Measurements from ENCODE around the gene HLX.
A peak's percentile ranks its signal among the peaks of the same experiment; 100 is the strongest.

The HLX gene

GRCh38 chr1:220882061-220882891, 3.0 kb downstream of the HLX start:
- DNase-seq, result peak; percentile 95

GRCh38 chr1:220884109-220884980, 5.1 kb downstream of the HLX start:
- no peak for DNase-seq

GRCh38 chr1:220884981-220885918, 6.0 kb downstream of the HLX start:
- DNase-seq, result peak; percentile 37

- DNase-seq, result no peak
Measured at GRCh38 chr1:220885971-220886370, 6.7 kb downstream of the HLX start.

DNA sequence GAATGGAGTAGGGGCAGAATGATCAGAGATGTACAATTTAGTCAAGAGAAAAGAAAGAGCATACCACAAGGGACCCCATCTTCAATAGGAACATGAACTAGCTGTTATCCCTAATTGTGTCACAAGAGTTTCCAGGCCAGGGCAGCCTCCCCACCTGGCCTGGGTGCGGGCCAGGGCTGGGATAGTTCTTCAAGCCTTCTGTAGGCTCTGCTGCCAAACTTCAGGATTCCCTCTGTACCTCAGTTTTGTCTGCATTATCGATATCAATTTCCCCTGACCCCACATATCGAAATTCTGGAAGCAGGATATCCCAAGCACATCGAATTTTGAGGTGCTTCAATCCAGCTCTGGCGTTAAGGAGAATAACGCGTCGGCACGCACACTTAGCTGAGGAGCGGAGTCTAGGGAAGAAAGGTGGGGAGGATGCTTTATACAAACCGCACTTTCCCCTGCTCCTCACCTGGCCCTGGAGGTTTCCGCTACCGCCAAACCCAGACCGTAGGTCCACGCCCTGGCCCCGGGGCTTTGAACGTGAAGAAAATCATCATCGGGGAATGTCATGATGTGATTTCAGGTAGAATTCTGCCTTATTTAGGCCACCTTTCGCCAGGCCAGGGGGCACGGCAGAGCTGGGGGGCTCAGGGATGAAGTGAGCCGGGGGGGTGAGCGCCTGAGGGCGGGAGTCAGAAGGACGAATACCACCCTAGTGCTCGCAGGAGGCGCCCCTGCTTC, 7.4 kb downstream of the HLX start:
- DNase-seq, result no peak

DNA sequence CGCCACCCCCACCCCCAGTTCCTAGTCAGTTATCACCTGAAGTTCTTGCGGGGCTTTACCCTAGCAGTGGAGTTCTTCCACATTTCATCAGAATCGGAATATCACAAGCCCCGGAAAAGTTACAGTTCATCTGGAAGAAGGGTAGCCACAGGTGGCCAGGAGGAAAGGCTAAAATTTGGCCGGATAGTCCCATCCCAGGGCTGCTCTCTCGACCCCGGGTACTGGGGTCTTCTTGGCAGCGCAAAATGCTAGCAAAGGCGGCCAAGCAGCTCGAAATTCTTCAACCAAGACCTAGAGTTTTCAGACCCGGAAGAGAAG, 7.9 kb downstream of the HLX start:
- no peak for DNase-seq

DNA sequence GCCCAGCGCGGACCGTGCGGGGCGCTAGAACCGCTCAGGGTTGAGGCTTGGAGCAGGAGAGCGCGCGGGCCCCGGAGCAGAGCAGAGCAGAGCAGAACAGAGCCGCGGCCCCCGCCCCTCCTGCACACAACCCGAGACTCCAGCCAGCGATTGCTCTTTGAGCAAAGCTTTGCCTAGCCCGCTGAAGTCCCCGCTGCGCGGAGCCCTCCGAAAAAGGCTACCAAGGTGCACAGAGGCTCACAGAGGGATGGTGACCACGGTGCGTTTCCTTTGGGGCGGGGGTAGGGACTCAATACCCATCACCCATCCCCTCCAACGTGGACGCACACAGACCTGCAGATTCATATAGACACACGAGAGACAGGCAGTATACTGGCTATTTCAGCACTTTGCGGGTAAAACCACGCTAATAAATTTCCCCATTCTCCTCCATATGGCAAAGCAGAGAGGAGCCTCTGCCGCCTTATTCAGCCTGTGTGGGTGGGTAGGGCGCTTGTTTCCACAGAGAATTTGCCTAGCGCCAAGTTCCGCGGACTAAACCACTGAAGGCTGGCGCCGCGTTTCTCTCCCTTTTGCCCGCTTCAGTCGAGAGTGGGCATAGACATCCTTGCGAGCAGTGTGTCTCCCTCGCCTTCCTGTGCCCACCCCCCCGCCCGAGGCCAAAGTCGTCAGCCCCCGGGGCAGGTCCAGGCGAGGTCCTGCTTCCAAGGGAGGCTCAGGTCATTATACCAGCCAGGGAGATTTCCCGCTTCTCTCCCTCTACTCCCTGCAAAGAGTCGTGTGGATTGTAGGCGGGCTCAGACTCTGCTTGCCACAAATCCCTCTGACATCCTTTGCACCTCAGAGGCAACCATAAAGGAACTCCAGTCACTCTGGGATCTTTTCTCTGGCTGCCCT, 8.5 kb downstream of the HLX start:
- DNase-seq, result peak; percentile 69

- DNase-seq, result no peak
Measured at GRCh38 chr1:220888417-220888986, 9.3 kb downstream of the HLX start.

GRCh38 chr1:220889333-220889732, 10.1 kb downstream of the HLX start:
- no peak for DNase-seq

- no peak for DNase-seq
Measured at GRCh38 chr1:220889848-220890287, 10.6 kb downstream of the HLX start.

GRCh38 chr1:220890602-220891001, 11.4 kb downstream of the HLX start:
- DNase-seq, result no peak

DNA sequence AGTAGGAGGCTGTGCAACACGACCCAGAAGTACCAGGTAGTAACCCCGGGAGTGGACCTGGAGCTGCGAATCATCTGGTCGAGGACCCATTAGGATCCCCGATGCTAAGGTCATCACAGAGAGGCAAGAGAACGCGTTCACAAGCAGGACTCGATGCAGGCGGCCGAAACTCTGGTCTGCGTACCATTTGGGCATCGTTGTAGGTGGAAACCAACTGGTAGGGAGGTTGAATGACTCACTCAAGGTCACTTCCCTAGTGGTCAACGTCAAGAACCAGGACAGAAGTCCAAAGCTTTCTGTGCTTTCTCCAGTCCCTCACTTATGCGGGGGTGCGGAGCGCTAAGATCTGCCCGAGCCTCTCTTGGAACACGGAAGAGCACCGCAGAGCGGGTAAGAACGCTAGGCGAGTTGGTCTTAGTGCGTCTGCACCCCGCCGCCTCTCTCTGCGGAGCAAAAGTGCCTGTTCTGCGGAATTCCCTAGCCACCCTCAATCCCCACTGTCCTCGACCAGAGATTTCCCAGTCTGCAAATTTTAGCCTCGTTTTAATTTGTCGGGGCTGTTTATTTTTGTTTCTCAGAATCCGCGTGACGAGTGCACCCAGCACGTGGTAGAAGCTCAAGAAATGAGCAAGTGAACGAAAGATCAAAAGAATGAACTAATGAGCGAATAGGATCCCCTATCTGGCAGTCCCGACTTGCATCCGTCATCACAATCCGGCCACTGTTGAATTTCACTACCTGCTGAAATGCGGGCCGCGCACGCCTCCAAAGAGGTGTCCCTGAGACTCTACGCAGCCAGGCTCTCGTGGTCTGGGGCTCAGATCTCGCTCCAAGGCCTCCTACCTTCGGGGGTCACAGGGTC, 12.2 kb downstream of the HLX start:
- DNase-seq, result no peak

DNA sequence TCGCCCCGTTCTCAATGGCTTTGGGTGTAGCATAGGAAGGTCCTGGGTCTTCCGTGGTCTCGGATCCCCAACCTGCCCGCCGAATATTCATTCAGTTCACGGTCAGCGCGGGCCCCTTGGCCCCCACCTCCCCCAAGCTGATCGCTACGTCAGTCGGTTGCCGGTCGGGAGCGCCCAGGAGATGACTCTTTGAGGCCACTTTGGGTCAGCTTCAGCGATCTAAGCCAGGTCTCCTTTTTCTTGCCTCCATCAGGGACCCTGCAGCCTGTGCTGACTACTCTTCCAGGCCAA, 12.8 kb downstream of the HLX start:
- no peak for DNase-seq

- no peak for DNase-seq
Measured at GRCh38 chr1:220892997-220893700, 13.9 kb downstream of the HLX start.

- DNase-seq, result no peak
Measured at GRCh38 chr1:220893701-220894024, 14.4 kb downstream of the HLX start.

DNA sequence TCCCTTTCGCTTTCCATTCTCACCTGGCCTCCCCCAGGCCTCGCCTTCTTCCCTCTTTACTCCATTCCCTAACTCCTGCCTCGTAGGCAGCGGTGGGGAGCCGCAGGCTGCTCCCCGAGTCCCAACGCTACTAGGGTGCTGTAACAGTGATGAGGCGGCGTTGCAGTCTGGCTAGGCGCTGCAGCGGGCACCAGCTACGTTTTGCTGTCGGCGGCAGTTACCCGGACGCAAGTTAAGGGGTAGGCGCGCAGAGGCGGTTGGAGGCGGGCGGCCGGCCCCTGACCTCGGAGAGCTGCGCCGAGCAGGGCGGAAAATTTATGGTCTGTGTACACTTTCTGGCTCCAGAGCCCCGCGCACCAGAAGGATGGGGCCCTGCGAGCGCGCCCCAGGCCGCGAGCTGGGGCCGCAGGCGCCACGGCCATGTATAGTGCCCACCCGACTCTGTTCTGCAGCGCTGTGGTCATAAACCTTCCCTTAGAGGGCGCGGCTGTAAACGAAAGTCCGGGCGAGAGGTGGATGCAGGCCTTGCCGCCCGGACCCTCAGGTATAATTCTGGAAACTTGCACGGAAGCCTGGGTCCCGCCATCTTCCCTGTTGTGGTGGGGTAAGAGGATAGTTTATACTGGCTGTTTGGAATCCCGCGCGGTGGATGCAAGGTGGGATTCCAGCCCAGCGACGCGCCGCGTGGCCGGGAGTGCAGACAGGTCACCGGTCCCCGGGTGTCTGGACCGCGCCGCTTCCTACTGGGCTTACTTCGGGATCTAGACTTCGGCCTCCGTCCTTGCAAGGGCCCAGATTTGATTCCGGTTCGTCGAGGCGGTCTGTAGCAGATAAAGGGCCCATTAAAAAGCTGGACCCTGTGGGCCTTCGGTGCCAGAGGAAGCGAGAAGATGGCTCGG, 15.0 kb downstream of the HLX start:
- DNase-seq, result no peak

GRCh38 chr1:220894924-220895256, 15.6 kb downstream of the HLX start:
- DNase-seq, result no peak

GRCh38 chr1:220895412-220895946, 16.2 kb downstream of the HLX start:
- DNase-seq, result no peak
